ENCODE measurements around the gene DUSP6. TPM values are rescaled to one million over a fixed set of nuclear protein-coding genes. Genes with fewer than 3 reads are reported as not detected.

Gene DUSP6
- total and polyA plus RNA-seq, 2 of the 13 experiments (the other 11 are each of a cell fraction or from before 2014, with no cell fraction given): 40.9 to 161 TPM

GRCh38 chr12:89383235-89384049 is 31.1 kb upstream of the DUSP6 start (continued):
- 0 out of 2 replicates have a peak, but pooled peaks have one; percentile 55 for TF ChIP-seq CENPBD1 (CRISPR knock-in tag; IDR thresholded peaks at IDR 0.05; ENCODE audit: borderline replicate concordance, low read depth)
- TF ChIP-seq SNAPC4 (CRISPR knock-in tag; IDR thresholded peaks at IDR 0.05): no peak; the same call in 1 of the 2 replicates
- no peak for TF ChIP-seq ZNF792 (CRISPR knock-in tag; IDR thresholded peaks at IDR 0.05)
- TF ChIP-seq EHMT2 (IDR thresholded peaks at IDR 0.05; ENCODE audit: borderline replicate concordance, low read depth, low read length): no peak
- no peak for TF ChIP-seq ZNF17 (CRISPR knock-in tag; IDR thresholded peaks at IDR 0.05)
- no peak for TF ChIP-seq AGO1 (IDR thresholded peaks at IDR 0.05; ENCODE audit: low read depth, low read length, poor library complexity, severe bottlenecking)
- no peak for TF ChIP-seq ZNF260 (CRISPR knock-in tag; IDR thresholded peaks at IDR 0.05; ENCODE audit: borderline replicate concordance, low read depth)
- peak; percentile 31; the same call in 1 of the 2 replicates for TF ChIP-seq ARID4A (CRISPR knock-in tag; IDR thresholded peaks at IDR 0.05; ENCODE audit: borderline replicate concordance)
- no peak for TF ChIP-seq ZNF30 (CRISPR knock-in tag; IDR thresholded peaks at IDR 0.05)
- TF ChIP-seq ZNF781 (CRISPR knock-in tag; IDR thresholded peaks at IDR 0.05; ENCODE audit: borderline replicate concordance, not compliant biosample characterization): no peak
- no peak for TF ChIP-seq RORA (CRISPR knock-in tag; IDR thresholded peaks at IDR 0.05)
- TF ChIP-seq, protein P1, sequence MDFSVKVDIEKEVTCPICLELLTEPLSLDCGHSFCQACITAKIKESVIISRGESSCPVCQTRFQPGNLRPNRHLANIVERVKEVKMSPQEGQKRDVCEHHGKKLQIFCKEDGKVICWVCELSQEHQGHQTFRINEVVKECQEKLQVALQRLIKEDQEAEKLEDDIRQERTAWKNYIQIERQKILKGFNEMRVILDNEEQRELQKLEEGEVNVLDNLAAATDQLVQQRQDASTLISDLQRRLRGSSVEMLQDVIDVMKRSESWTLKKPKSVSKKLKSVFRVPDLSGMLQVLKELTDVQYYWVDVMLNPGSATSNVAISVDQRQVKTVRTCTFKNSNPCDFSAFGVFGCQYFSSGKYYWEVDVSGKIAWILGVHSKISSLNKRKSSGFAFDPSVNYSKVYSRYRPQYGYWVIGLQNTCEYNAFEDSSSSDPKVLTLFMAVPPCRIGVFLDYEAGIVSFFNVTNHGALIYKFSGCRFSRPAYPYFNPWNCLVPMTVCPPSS (IDR thresholded peaks at IDR 0.05): no peak
